Endothelial cell of umbilical vein (primary cell): ENCODE data around the gene ACTA2. TPM values are rescaled to one million over a fixed set of nuclear protein-coding genes. Genes with fewer than 3 reads are reported as not detected.

Experiments used
- BruUV-seq: library from RNA; stranded (reverse); fragments of 400-500 nt; replicated peaks from 2 replicates; lab custom pipeline; 2021; lab: Mats Ljungman, UMichigan
- CTCF ChIA-PET: fragments of 300-600, 350-600 bp; sonication (Branson Sonifier 250); formaldehyde crosslinking; loops from one replicate; lab custom pipeline; 2021; ENCODE audit warnings: antibody characterized with exemption, inconsistent platforms; lab: Charles Lee
- POLR2A ChIA-PET: fragments of 300-600, 350-600 bp; sonication (Branson Sonifier 250); formaldehyde crosslinking; loops from one replicate; lab custom pipeline; 2021; ENCODE audit warnings: antibody characterized with exemption, inconsistent platforms; lab: Charles Lee
- DNase-seq: peaks from one replicate; pipeline ENCODE4 v3.0.0-alpha.2; 2011; ENCODE audit warnings: low read depth, low spot score
- FAIRE-seq: peaks from 2 replicates; lab custom pipeline; 2011; peaks lifted over from hg19 to GRCh38; lab: Jason Lieb, UNC
- H2AFZ ChIP-seq: 2 replicates; pipeline ENCODE4 v1.6.0; 2012; ENCODE audit warnings: low read depth, low read length, control low read depth, inconsistent platforms
- H3K27ac ChIP-seq: 2 replicates; pipeline ENCODE4 v1.5.1; 2011; ENCODE audit warnings: low read depth, mild to moderate bottlenecking, control low read depth, low read length, moderate library complexity; ENCODE audit not compliant: insufficient read depth
- H3K27me3 ChIP-seq, 2 experiments: 2 replicates each; pipeline versions ENCODE4 v1.6.0 to v1.6.1; 2011; ENCODE audit warnings: low read length in 2 of 2, mixed read lengths in 1 of 2; ENCODE audit not compliant: control insufficient read depth in 2 of 2, insufficient read depth in 2 of 2
- H3K36me3 ChIP-seq, 2 experiments: 2 replicates in 1 of 2; 3 replicates in 1 of 2; pipeline ENCODE4 v1.5.1; 2011; ENCODE audit warnings: low read length in 2 of 2, mild to moderate bottlenecking in 1 of 2, moderate library complexity in 1 of 2; ENCODE audit not compliant: control insufficient read depth in 2 of 2, insufficient read depth in 2 of 2; ENCODE audit errors: extremely low read depth in 1 of 2
- H3K4me1 ChIP-seq: 3 replicates; pipeline ENCODE4 v1.5.1; 2011; ENCODE audit warnings: mild to moderate bottlenecking, low read length; ENCODE audit not compliant: control insufficient read depth, insufficient read depth; ENCODE audit errors: extremely low read depth
- H3K4me2 ChIP-seq: 2 replicates; pipeline ENCODE4 v1.6.1; 2011; ENCODE audit warnings: low read length, control low read depth, mixed read lengths; ENCODE audit not compliant: insufficient read depth
- H3K4me3 ChIP-seq, 3 experiments: fragments of 200-600 bp in 1 of 3; sonication (generic), shearing (Covaris generic) in 1 of 3; replicated peaks in 1 of 3; 2 replicates each; pipeline ENCODE4 v1.5.1; 2011 to 2016; ENCODE audit warnings: control low read depth in 3 of 3, low read length in 3 of 3, mild to moderate bottlenecking in 2 of 3, inconsistent platforms in 1 of 3, low read depth in 1 of 3, moderate library complexity in 1 of 3; ENCODE audit not compliant: insufficient read depth in 1 of 3
- H3K79me2 ChIP-seq: 2 replicates; pipeline ENCODE4 v1.6.0; 2012; ENCODE audit warnings: low read length, inconsistent platforms; ENCODE audit not compliant: control insufficient read depth, insufficient read depth
- H3K9ac ChIP-seq: replicated peaks from 2 replicates; pipeline ENCODE3; 2011; ENCODE audit warnings: low read length, control low read depth; ENCODE audit not compliant: insufficient read depth; ENCODE audit errors: extremely low read depth
- H3K9me1 ChIP-seq: replicated peaks from 3 replicates; pipeline ENCODE4 v1.6.0; 2011; ENCODE audit warnings: mild to moderate bottlenecking, low read length; ENCODE audit not compliant: control insufficient read depth, insufficient read depth; ENCODE audit errors: extremely low read depth
- H3K9me3 ChIP-seq: replicated peaks from 2 replicates; pipeline ENCODE4 v1.5.1; 2012; ENCODE audit warnings: low read length, inconsistent platforms; ENCODE audit not compliant: control insufficient read depth, insufficient read depth
- H4K20me1 ChIP-seq: replicated peaks from 2 replicates; pipeline ENCODE3; 2011; ENCODE audit warnings: mild to moderate bottlenecking, low read length; ENCODE audit not compliant: control insufficient read depth, insufficient read depth; ENCODE audit errors: extremely low read depth
- EZH2 ChIP-seq: IDR thresholded peaks from 2 replicates; pipeline ENCODE4 v1.6.1; 2012; ENCODE audit warnings: borderline replicate concordance, low read depth, mild to moderate bottlenecking, moderate library complexity, low read length, inconsistent platforms; ENCODE audit not compliant: severe bottlenecking
- FOS ChIP-seq: IDR thresholded peaks from 2 replicates; pipeline ENCODE4 v1.6.1; 2011; ENCODE audit warnings: mild to moderate bottlenecking, low read length, moderate library complexity, borderline replicate concordance; ENCODE audit not compliant: insufficient read depth
- GATA2 ChIP-seq: IDR thresholded peaks from 2 replicates; pipeline ENCODE4 v1.7.0; 2011; ENCODE audit warnings: low read depth, mild to moderate bottlenecking, moderate library complexity, mixed read lengths, low read length; ENCODE audit not compliant: insufficient read length, insufficient read depth
- JUN ChIP-seq: IDR thresholded peaks from 2 replicates; pipeline ENCODE4 v1.6.1; 2011; ENCODE audit warnings: borderline replicate concordance, low read depth; ENCODE audit not compliant: insufficient read length, insufficient read depth
- POLR2A ChIP-seq: IDR thresholded peaks from 2 replicates; pipeline ENCODE4 v1.6.1; 2012; ENCODE audit warnings: low read depth, mild to moderate bottlenecking, control low read depth, low read length
- dilution Hi-C: fragments of 300-500 bp; cut with MboI; formaldehyde crosslinking; loops from one replicate; pipeline ENCODE4 v1.15.0; 2019; ENCODE audit warnings: low sequenced_read_pairs; ENCODE audit not compliant: extremely low pct_ligation_motif_present
- intact Hi-C: fragments of 100-400 bp; cut with micrococcal nuclease; formaldehyde crosslinking; loops from one replicate; pipeline ENCODE4 v1.10.0; 2022
- polyA plus RNA-seq, 4 experiments: library from polyadenylated mRNA; depleted of rRNA in 3 of 4; stranded (reverse) in 3 of 4; unstranded in 1 of 4; fragments of >200 nt; gene quantifications; 2 replicates each; pipeline versions ENCODE4 v1.2.1 to v1.2.3, GENCODE V29; 2011 to 2012; ENCODE audit warnings: missing spikeins in 1 of 4
- total RNA-seq: library from RNA; stranded (reverse); gene quantifications from 2 replicates; pipeline ENCODE4 v1.2.3, GENCODE V29; 2021
- TF ChIP-seq, protein P1 (sequence below): IDR thresholded peaks from 2 replicates; pipeline ENCODE4 v1.6.1; 2011; ENCODE audit not compliant: insufficient read depth, insufficient read length
- TF ChIP-seq, protein P2 (sequence below), 2 donors: IDR thresholded peaks; 1 replicate in 1 of 2; 2 replicates in 1 of 2; pipeline ENCODE4 v1.5.1; 2011; ENCODE audit warnings: low read length in 2 of 2, mild to moderate bottlenecking in 2 of 2, moderate library complexity in 2 of 2, control low read depth in 1 of 2, inconsistent platforms in 1 of 2, low read depth in 1 of 2; ENCODE audit not compliant: insufficient read depth in 1 of 2; ENCODE audit errors: extremely low read depth in 1 of 2

The ACTA2 gene
- total and polyA plus RNA-seq, 2 donors (not counting 3 experiments of a cell fraction or from before 2014, with no cell fraction given): 6.3 to 9.7 TPM

GRCh38 chr10:88966797-88967196 lies 14.2 kb upstream of the ACTA2 start:
- BruUV-seq: no TSS peak
- no peak overlapping the region for H3K4me2 ChIP-seq
- no peak for FAIRE-seq
- intact Hi-C loops: no loop called here
- TF ChIP-seq FOS (no peak), GATA2 (no peak), JUN (no peak), EZH2 (no peak), POLR2A (no peak)
- TF ChIP-seq, protein P1, sequence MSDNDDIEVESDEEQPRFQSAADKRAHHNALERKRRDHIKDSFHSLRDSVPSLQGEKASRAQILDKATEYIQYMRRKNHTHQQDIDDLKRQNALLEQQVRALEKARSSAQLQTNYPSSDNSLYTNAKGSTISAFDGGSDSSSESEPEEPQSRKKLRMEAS: no peak
- TF ChIP-seq, protein P2, sequence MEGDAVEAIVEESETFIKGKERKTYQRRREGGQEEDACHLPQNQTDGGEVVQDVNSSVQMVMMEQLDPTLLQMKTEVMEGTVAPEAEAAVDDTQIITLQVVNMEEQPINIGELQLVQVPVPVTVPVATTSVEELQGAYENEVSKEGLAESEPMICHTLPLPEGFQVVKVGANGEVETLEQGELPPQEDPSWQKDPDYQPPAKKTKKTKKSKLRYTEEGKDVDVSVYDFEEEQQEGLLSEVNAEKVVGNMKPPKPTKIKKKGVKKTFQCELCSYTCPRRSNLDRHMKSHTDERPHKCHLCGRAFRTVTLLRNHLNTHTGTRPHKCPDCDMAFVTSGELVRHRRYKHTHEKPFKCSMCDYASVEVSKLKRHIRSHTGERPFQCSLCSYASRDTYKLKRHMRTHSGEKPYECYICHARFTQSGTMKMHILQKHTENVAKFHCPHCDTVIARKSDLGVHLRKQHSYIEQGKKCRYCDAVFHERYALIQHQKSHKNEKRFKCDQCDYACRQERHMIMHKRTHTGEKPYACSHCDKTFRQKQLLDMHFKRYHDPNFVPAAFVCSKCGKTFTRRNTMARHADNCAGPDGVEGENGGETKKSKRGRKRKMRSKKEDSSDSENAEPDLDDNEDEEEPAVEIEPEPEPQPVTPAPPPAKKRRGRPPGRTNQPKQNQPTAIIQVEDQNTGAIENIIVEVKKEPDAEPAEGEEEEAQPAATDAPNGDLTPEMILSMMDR (IDR thresholded peaks at IDR 0.05; ENCODE audit: extremely low read depth in 1 of 2, insufficient read depth in 1 of 2, low read depth in 1 of 2, low read length in 2 of 2): no peak
- DNase-seq: no peak
- CTCF ChIA-PET: interaction anchor here (1.1 kb wide), 1 partner anchor 21 kb away, joined by 4 read pairs; no protein-coding TSS in a partner anchor
- no peak overlapping the region for H2AFZ ChIP-seq
- no peaks in the 10 kb centered on the region for H3K9me1 ChIP-seq
- no peaks in the 10 kb centered on the region for H4K20me1 ChIP-seq
- no peak overlapping the region for H3K9ac ChIP-seq
- no peak overlapping the region for H3K27ac ChIP-seq
- dilution Hi-C loops: no loop called here
- H3K79me2 ChIP-seq: no peaks in the 10 kb centered on the region
- no peaks in the 10 kb centered on the region for H3K4me1 ChIP-seq
- peaks cover 24 to 30% of the 10 kb centered on the region in 2 experiments for H3K27me3 ChIP-seq
- no peak overlapping the region for H3K4me3 ChIP-seq
- POLR2A ChIA-PET: no interaction called here
- H3K9me3 ChIP-seq: no peaks in the 10 kb centered on the region
- no peaks in the 10 kb centered on the region for H3K36me3 ChIP-seq
